AG08395 (cell line): ENCODE data around the gene PPP5C.
A peak's percentile ranks its signal among the peaks of the same experiment; 100 is the strongest.

Experiments used
- DNase-seq: peaks from one replicate; pipeline ENCODE4 v3.0.0; 2012; ENCODE audit warnings: mixed read lengths, low spot score

The PPP5C gene

DNA sequence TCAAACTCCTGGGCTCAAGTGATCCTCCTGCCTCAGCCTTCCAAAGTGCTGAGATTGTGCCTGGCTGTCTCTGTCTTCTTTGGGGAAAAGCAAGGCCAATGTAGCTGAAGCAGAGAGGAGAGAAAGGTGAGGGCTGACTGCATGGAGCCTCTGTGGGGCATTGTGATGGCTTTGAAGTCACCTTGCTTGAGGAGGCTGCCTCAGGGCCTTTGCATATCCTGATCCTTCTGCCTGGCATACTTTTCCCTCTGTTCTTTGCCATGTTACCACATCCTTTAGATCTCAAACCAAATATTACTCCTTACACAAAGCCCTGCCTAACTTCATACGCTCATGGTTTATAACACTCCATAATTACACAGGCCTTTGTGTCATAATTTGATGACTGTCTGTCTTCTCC lies 9.4 kb upstream of the PPP5C start:
- DNase-seq, result no peak

DNA sequence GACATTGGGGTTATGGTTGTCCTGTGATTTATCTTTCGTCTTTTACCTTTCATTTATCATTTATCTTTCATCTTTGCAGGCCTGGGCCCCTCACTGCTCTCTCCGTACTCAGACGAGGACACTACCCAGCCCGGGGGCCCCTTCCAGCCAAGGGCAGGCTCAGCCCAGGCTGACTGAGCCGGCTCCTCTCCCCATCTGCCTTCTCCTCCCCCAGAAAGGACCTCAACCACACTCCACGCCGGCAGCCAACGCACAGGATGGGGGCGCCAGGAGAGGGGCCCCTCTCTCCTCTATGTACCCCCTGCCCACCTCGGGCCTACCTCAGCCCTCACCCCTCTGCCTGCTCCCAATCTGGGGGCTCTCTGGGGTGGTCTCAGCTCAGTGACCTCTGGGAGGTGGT lies 7.4 kb upstream of the PPP5C start:
- DNase-seq, result no peak

DNA sequence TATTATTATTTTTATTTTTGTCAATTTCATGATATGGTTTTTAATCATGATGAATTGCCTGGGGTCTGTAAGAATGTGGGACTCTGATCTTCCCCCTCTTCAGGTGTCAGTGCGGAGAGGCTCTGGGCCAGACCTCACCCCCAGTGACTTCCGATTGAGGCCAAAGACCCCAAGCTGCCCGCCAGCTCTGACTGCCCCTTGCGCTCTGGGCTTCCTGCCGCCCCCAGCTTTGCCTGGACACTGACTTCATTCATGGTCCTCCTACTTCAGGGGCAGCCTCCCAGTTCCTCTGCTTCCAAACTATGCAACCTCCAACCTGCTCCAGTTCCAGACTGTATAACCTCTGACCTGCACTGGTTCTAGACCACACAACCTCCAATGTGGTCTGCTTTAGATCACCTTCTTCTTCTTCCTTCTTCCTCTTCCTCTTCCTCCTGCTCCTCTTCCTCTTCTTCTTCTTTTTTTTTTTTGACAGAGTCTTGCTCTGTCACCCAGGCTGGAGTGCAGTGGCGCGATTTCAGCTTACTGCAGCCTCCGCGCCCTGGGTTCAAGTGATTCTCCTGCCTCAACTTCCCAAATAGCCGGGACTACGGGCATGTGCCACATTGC lies 6.7 kb upstream of the PPP5C start:
- DNase-seq, result no peak

DNA sequence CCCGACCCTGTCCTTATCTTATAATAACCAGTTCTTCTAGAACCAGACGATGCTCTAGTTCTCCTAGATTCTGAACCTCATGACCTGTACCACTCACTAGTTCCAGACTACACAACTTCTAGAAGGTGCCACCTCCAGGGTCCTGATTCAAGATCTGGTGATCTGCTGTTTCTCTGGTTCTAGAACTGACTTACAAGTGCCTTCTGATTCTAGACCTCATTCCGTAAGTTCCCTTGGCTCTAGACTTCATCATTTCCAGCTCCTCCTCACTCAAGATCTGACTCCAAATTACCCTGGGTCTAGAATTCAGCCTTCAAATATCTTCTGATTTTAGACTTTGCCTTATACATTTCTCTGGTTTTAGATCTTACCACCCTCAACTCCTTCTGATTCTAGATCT lies 5.0 kb upstream of the PPP5C start:
- no peak for DNase-seq

DNA sequence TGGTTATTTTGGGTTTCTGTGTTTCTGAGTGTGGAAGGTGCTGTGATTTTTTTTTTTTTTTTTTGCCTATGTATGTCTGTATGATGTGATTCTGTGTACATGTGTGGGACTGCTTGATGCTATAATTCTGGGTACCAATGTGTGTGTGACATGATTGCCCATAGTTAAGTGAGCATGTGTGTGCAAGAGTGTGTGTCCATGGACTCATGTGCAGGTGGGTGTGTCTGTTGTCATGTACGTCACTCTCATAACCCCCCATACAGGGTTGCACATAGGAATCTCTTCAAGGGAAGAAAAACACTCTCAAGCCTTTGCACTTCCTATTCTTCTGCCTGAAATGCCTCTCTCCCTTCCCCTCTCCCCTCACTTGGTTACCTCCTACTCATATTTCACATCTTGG lies 2.5 kb upstream of the PPP5C start:
- no peak for DNase-seq

DNA sequence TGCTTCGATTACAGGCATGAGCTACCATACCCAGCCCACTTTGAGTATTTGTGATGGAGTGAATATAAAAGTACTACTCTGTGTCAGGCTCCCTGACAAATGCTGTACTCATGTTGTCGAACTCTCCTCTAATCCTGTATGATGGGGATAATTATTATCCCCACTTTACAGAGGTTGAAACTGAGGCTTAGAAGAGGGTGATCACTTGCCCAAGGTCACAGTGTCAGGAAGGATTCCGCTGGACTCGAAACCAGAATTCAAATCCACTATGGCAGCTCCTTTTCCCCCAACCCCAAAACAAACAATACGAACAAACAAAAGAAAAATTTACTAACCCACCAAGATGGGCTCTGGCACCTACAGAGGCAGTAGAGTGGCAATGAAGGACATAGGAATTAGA lies 1.7 kb upstream of the PPP5C start:
- no peak for DNase-seq

DNA sequence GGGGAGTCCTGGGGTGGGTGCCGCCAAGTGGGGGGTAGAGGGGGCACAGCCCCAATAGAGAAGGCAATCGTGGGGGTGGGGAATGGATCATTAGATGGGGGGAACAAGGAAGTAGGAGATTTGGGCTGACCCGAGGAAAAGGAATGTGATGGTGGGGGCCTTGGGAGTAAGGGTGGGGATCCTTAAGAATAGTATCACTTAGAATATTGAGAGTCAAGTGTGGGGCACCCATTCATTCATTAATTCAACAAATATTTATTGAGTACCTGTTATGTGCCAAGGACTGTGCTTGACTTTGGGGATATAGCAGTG lies 641 bp downstream of the PPP5C start:
- DNase-seq, result no peak

DNA sequence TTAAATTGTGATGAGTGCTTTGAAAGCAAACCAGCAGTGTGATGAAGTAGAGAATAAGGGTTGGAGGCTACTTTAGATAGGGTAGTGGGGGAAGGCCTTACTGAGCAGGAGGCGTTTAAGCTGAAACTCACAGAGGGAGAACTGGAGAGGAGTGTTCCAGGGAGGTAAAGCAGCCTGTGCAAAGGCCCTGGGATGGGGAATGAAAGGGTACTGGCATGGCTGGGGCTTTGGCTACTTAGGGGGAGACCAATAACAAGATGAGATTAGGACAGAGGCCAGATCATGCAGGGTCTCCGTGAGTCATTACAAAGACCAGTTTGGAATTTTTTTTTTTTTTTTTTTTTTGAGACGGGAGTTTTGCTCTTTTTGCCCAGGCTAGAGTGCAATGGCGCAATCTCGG lies 1.1 kb downstream of the PPP5C start:
- DNase-seq, result no peak

DNA sequence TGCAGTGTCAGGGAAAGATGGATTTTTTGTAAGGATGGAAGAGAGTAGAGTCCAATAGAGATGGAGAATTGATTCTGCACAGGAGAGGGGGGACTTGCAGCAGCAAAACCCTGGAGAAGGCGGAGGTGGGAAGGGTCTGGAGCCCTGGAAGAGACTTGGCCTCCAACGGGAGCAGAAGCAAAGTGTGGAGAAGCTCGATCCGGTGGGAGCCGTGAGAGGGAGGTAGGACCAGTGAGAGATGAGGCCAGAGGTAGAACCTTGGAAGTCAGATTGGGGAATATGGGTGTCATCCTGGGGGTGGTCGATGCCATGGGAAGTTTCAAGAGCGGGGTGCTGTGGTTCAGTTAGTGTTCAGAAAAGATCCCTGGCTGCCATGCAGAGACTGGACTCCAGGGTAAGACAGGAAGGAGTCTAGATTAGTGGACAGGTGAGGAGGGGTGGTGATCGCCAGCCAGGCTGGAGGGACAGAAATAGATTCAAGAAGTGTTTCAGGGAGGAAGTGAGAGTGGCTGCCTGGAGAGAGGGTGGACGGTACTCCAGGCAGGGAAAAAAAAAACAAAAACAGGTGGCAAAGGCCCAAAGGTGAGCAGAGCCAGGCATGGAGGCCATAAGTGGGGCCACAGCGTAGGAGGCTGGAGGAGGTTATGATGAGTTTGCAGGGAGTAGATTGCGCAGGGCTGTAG lies 2.6 kb downstream of the PPP5C start:
- DNase-seq, result no peak

DNA sequence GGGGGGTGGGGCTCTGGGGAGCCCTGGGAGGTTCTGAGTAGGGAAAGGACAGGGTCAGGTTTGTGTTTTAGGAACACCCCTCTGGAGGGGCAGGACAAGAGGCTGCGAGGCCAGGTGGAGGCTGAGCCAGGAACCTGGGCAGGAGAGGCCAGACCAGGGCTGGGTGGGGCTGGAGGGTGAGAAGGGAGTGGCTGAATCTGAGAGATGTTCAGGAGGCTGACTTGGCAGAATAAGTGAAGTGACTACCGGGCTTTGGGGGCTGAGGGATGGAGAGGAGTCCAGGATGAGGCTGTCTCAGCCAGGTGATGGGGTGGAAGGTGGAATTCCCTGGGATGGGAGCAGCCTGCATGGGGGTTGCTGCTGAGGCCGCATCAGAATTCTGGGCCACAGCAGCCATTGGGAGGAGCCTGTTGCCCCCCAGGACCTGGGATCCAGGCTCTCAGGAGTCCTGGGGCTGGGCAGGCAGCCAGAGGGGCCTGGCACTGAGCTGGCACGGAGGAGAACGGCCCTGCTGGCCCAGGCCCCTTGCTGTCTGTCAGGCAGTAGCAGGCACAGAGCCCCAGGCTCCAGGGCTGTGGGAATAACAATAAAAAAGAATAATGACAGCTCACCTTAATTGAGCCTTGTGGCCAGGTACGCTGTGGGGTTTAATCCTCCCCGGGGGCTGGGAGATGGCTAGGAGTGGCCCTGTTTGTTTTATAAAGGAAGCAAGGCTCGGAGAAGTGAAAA lies 3.3 kb downstream of the PPP5C start:
- no peak for DNase-seq

DNA sequence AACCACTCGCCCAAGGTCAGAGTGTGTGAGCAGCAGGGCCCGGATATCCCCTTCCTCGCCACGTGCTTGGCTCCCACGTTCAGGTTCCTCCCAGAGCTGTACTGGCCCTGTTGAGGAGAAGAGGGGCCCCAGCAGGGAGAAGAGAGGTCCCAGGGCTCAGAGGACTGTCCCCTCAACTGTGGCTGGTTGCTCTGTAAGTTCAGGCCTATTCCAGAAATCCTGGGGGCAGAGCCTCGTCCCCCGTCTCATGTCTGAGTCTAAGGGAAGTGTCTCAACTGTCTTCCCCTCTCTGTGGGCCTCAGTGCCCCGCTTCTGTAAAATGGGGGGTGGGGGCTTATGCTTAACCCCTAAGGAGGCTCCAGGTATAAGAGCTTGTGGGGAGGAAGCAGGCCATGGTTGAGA lies 3.9 kb downstream of the PPP5C start:
- DNase-seq, result no peak

DNA sequence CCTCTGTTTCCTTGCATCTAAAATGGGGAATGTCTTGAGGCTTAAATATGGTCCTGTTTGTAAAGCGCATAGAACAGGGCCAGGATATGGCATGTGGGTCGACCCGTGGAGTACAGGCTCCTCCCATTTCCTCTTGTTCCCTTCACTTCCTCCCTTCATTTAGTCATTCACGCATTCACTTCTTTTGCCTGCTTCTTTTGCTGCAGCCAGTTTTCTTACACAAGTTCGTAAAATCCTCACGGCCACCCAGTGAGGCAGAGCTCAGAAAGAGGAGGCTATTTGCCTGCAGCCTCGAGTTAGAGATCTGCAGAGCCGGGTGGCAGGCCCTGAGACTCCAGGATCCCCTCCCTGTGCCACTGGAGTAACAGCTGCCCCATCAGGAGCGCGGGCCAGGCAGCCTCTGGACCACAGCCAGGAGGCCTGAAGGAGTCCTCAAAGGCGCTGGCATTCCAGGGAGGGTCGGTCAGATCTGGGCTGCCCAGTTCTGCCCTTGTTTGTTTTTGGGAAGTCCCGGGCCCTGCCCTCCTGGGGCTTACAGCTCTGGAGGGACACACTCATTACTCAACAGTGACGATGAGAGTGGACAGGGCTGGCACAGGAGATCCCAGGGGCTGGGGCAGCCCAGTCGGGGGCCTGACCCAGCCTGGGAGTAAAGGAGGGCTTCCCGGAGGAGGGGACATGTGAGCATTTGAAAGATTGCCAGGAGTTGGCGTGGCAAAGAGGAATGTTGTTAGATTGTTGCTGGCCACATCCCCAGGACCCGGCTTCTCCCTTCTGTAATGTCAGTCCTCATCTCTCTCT lies 4.6 kb downstream of the PPP5C start:
- peak; percentile 61 for DNase-seq

DNA sequence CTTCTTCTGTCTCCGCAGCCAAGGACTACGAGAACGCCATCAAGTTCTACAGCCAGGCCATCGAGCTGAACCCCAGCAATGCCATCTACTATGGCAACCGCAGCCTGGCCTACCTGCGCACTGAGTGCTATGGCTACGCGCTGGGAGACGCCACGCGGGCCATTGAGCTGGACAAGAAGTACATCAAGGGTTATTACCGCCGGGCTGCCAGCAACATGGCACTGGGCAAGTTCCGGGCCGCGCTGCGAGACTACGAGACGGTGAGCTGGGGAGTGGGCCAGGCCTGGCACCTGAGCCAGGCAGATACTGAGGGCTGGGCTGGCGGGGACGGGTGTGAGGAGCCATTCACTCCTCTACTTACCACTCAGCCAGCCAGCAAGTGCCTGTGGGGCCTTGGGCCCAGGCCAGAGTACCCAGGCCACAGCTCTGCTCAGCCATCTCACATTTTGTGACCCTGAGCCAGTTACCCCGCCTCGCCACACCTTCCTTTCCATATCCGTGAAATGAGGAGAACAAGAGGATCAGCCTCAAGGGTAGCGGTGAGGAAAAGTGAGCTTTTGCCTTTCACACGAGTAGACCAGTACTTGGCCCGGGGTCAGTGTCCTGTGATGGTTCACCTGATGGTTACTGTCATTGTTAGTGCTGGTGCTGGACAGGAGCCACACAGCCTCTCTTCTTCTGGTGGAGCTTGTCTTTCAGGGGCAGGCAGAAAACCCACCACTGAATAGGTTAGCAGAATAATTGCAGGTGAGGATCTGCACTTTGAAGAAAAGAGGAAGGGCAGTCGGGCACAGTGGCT lies 7.0 kb downstream of the PPP5C start:
- no peak for DNase-seq

DNA sequence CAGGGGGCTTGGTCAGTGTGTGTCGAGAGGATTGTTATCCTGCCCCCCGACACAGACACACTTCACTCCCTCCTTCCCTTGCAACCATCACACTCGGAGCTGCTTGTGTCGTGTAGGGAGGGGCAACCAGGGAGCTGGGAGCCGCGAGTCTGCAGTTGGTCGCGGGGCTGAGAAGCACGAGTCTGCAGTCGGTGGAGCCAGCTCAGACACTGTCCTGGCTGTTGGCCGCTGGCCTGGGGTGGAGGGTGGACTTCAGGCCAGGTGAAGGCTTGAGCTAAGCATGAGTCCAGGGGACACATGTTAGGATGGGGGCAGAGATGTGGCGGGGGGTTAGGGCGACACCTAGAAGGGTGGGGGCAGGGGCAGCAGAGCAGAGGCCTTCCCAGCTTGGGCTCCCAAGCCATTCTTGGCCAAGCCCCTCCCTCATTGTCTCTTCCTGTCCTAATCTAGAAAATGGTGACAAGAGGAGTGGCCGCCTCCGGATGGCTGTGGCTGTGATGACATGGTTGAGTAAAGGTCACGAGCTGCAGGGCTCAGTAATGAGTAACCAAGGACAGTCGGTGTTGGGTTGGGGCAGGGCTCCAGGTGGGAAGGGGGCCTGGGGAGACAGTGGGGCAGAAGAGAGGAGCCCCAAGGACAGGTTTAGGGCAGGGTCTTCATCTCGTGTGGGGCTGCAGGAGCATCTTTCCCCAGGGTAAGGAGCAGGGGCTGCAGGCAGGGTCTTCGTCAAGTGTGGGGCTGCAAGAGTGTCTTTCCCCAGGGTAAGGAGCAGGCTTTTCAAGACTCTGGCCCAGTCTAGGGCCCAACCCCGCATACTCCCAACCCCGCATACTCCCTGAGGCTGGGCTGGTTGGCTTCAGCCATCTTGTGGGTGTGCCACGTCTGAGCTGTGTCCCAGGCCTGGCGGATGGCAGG lies 8.6 kb downstream of the PPP5C start:
- no peak for DNase-seq

DNA sequence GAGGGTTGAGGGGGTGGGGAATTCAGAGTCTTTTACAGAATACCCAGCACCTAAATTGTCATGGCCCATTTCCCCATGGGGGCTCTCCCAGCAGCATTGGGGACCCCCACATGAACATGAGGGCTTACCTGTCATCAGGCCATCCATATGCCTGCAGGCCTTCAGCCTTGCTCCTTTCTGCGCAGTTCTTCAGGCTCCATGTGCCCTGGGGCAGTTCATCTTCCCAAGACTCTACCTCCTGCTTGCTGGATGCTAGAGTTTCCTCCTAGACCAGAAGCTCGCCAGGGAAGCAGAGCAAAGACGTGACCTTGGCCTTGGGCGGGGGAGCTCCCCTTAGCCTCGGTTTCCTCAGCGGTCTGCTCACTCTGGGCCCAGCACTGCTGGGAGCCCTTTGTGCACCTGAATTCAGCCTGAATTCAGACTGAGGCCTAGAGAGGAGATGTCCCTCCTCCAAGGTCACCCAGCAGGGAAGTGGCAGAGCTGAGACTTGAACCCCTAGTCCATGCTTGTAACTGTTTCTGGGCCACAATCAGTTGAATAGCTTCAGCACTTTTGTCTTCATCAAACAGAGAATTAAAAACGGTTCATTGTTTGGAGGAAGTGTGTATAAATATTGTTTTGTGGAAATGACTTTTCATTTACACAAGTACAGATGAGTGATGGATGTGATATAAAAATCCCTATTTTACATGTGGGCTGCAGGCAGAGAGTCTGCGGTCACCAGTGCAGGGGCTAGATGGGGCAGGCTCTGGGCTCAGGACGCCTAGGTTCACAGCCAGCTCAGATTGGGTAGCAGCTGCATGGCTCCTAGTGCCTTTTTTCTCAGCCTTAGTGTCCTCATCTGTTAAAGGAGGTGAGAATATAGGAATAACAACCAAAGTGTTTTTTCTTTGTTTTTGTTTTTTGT lies 9.5 kb downstream of the PPP5C start:
- DNase-seq, result no peak

DNA sequence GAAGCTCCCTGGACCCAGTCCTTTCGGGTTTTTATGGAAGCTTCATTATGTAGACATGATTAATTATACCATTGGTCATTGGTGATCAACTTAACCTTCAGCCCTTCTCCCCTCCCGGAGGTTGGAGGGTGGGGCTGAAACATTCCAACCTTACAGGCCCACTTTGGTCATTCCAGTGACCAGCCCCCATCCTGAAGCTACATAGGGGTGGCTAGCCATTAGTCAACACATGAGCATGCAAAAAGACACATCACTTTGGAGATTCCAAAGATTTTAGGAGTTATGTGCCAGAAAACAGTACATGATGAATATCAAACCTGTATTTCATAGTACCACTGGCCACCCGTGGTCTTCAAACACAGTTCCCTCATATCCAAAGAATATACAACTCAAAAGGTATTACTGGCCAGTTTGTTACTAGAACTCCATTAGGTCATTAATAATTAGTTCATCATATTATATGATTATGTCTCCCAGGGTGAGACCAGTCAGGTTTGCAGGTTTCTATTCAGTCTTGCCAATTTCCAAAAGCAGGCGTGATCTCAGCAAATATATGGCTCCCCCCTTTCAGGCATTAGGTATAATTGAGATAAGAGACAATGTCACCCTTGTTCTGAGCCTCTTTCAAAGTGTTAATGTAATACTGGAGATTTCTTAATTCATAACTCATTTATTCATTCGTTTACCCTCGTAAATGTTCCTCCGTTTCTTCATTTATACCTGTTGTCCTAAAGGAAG lies 11.1 kb downstream of the PPP5C start:
- DNase-seq, result peak; percentile 12

DNA sequence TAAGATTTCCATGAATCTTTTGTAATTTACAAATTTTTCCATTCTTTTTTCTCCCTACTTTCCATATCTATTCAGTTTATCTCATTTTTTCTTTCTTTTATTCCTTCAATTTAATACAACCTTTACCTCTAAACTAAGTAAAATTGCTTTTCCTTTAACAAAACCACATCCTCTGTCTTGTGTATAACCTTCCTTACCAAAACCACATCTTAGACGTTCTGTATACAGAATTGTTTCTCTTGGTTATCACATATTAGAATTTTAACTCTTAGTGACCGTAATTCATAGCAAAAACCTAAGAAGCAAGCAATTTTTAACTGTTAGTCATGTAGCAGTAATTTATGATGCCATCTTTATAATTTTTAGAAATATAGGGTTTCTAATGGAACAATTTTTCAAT lies 15.0 kb downstream of the PPP5C start:
- no peak for DNase-seq

DNA sequence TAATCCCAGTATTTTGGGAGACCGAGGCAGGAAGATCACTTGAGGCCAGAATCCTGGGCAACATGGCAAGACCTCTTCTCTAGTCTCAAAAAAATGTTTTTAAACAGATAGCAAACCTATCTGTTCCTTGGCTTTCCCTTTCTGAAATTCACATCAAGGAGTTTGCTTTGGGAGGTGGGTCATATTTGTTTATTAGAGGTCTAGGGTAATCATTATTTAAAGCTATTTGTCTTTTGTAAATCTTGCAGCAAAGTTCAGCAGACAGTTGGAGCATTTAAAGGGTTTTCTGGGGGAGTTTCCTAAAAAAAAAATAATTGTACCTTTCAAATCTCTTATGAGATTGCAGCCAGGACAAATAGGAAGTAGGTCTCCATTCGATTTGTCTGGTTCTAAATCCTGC lies 17.5 kb downstream of the PPP5C start:
- no peak for DNase-seq

DNA sequence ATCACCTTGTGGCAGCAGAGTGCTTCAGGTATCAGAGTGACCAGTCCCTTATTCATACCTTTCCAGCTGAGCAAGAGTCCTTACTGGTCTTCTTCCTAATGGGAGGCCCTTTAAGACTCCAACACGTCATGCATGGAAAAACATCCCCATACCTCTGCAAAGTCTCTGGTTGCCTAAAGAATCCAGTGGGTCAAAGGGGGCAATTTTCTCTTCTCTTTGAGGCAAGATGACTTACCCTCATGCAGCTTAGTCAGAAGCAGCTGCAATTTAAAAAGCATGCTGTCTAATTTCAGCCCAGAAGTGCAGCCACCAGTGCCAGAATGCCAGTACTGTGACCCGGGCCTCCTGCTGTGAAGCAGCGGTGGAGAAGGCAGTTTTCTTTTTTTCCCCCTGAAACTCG lies 18.7 kb downstream of the PPP5C start:
- no peak for DNase-seq
